Vagina (tissue), 2 donors: ENCODE measurements around the gene PLEKHH1. TPM values are rescaled to one million over a fixed set of nuclear protein-coding genes. Genes with fewer than 3 reads are reported as not detected.

ENCODE experiments used
- DNase-seq, 2 donors: peaks; one replicate each; pipeline ENCODE4 v3.0.0-alpha.2; 2017; ENCODE audit errors: extremely low spot score in 2 of 2
- H3K27ac ChIP-seq: fragments of 200-600 bp; sonication (generic); one replicate; pipeline ENCODE4 v1.5.1; 2019
- H3K27me3 ChIP-seq: fragments of 200-600 bp; sonication (generic); one replicate; pipeline ENCODE4 v1.5.1; 2019
- H3K36me3 ChIP-seq, 2 donors: fragments of 200-600 bp; sonication (generic); one replicate each; pipeline ENCODE4 v1.5.1; 2017 to 2019
- H3K4me1 ChIP-seq: fragments of 200-600 bp; sonication (generic); one replicate; pipeline ENCODE4 v1.5.1; 2019
- H3K4me3 ChIP-seq, 2 donors: fragments of 200-600 bp; sonication (generic); 1 replicate in 1 of 2; 2 replicates in 1 of 2; pipeline ENCODE4 v1.5.1; 2016 to 2019
- H3K9me3 ChIP-seq: fragments of 200-600 bp; sonication (generic); one replicate; pipeline ENCODE4 v1.5.1; 2019
- POLR2A ChIP-seq, 2 donors: fragments of 450-650 bp; IDR thresholded peaks; one replicate each; pipeline ENCODE4 v1.6.1; 2017; ENCODE audit warnings: antibody characterized with exemption in 2 of 2, mild to moderate bottlenecking in 2 of 2, moderate library complexity in 2 of 2
- POLR2AphosphoS5 ChIP-seq, 2 donors: sonication (generic); formaldehyde crosslinking; IDR thresholded peaks; one replicate each; pipeline ENCODE4 v1.9.0; 2017; ENCODE audit warnings: antibody characterized with exemption in 2 of 2, mild to moderate bottlenecking in 2 of 2, low read depth in 1 of 2; ENCODE audit not compliant: insufficient read depth in 1 of 2
- intact Hi-C: fragments of 100-400 bp; cut with DNase I; formaldehyde crosslinking; loops from one replicate; pipeline ENCODE4 v1.15.1; 2023
- total RNA-seq: library from RNA; depleted of rRNA; stranded (reverse); fragments of >200 nt; gene quantifications from one replicate; pipeline ENCODE4 v1.2.3, GENCODE V29; 2016
- TF ChIP-seq, protein P1 (sequence below), 3 experiments: fragments of 450-650 bp in 2 of 3; fragments of 200-600 bp in 1 of 3; sonication (generic) in 1 of 3; IDR thresholded peaks; one replicate each; pipeline ENCODE4 v1.5.1; 2017 to 2019; ENCODE audit warnings: antibody characterized with exemption in 3 of 3, mild to moderate bottlenecking in 2 of 3, moderate library complexity in 2 of 3

Gene PLEKHH1
- total RNA-seq, 1 donor from 2014 or later, result 2.5 TPM

DNA sequence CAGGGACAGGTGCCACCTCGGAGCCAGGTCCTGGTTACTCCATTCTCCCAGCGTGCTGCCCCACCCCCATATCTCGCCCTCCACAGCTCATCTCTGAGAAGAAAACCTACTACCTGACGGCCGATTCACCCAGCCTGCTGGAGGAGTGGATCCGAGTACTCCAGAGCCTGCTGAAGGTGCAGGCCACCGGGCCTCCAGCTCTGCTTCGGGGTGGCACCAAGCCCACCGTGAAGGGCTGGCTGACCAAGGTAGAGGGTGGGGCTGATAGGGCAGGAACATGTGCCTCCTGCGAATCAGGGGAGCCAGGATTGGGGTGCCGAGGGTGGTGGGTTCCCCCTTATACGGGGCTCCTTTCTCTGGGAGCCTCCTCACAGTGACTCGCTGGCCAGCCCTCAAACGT is 41.1 kb downstream of the PLEKHH1 start:
- no peaks in the 10 kb centered on the region for H3K9me3 ChIP-seq
- TF ChIP-seq, protein P1, sequence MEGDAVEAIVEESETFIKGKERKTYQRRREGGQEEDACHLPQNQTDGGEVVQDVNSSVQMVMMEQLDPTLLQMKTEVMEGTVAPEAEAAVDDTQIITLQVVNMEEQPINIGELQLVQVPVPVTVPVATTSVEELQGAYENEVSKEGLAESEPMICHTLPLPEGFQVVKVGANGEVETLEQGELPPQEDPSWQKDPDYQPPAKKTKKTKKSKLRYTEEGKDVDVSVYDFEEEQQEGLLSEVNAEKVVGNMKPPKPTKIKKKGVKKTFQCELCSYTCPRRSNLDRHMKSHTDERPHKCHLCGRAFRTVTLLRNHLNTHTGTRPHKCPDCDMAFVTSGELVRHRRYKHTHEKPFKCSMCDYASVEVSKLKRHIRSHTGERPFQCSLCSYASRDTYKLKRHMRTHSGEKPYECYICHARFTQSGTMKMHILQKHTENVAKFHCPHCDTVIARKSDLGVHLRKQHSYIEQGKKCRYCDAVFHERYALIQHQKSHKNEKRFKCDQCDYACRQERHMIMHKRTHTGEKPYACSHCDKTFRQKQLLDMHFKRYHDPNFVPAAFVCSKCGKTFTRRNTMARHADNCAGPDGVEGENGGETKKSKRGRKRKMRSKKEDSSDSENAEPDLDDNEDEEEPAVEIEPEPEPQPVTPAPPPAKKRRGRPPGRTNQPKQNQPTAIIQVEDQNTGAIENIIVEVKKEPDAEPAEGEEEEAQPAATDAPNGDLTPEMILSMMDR (IDR thresholded peaks at IDR 0.05), result no peak
- TF ChIP-seq POLR2AphosphoS5 (IDR thresholded peaks at IDR 0.05; ENCODE audit: insufficient read depth in 1 of 2, low read depth in 1 of 2) (no peak), POLR2A (IDR thresholded peaks at IDR 0.05) (no peak)
- intact Hi-C loops, result loop anchor here (10.0 kb wide), 1 partner anchor 149 kb away; no protein-coding TSS in a partner anchor
- H3K4me3 ChIP-seq, result no peak overlapping the region
- H3K27ac ChIP-seq, result no peak overlapping the region
- H3K36me3 ChIP-seq, result no peaks in the 10 kb centered on the region
- no peaks in the 10 kb centered on the region for H3K27me3 ChIP-seq
- DNase-seq, result no peak
- no peaks in the 10 kb centered on the region for H3K4me1 ChIP-seq

DNA sequence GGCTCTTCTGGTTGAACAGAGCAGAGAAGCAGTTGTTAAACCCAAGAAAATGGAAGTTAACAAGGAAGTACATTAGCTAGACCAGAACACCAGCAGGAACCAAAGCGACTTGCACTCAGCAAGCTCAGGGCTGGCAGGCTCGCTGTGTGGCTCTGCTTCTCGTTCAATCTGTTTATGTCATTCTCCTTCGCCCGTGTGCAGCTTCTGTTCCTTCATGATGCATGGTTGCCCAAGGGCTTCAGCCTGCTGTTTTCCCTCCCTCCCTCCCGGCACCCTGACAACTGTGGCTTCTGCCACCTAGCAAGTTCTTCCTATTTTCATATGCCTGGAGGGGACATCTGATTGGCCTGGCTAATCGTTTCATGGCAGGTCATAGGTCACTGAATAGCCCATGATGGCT is 41.7 kb downstream of the PLEKHH1 start:
- intact Hi-C loops, result loop anchor here (10.0 kb wide), 1 partner anchor 150 kb away; no protein-coding TSS in a partner anchor
- DNase-seq, result no peak
- no peak overlapping the region for H3K4me3 ChIP-seq
- H3K4me1 ChIP-seq, result no peaks in the 10 kb centered on the region
- H3K27me3 ChIP-seq, result no peaks in the 10 kb centered on the region
- H3K36me3 ChIP-seq, result no peaks in the 10 kb centered on the region
- H3K9me3 ChIP-seq, result no peaks in the 10 kb centered on the region
- H3K27ac ChIP-seq, result no peak overlapping the region
- TF ChIP-seq, protein P1 (IDR thresholded peaks at IDR 0.05), result no peak
- TF ChIP-seq POLR2A (IDR thresholded peaks at IDR 0.05) (no peak), POLR2AphosphoS5 (IDR thresholded peaks at IDR 0.05; ENCODE audit: insufficient read depth in 1 of 2, low read depth in 1 of 2) (no peak)

- Histone ChIP-seq H3K4me1 (no peaks in the 10 kb centered on the region), H3K4me3 (no peak overlapping the region), H3K27me3 (no peaks in the 10 kb centered on the region), H3K27ac (no peak overlapping the region), H3K36me3 (no peaks in the 10 kb centered on the region), H3K9me3 (no peaks in the 10 kb centered on the region)
- no peak for TF ChIP-seq POLR2A (IDR thresholded peaks at IDR 0.05)
- TF ChIP-seq POLR2AphosphoS5 (IDR thresholded peaks at IDR 0.05; ENCODE audit: insufficient read depth in 1 of 2, low read depth in 1 of 2), result no peak
- TF ChIP-seq, protein P1 (IDR thresholded peaks at IDR 0.05), result no peak
- intact Hi-C loops, result loop anchor here (10.0 kb wide), 1 partner anchor 151 kb away; no protein-coding TSS in a partner anchor
- no peak for DNase-seq
Observed at GRCh38 chr14:67575684-67576083, 42.6 kb downstream of the PLEKHH1 start.

DNA sequence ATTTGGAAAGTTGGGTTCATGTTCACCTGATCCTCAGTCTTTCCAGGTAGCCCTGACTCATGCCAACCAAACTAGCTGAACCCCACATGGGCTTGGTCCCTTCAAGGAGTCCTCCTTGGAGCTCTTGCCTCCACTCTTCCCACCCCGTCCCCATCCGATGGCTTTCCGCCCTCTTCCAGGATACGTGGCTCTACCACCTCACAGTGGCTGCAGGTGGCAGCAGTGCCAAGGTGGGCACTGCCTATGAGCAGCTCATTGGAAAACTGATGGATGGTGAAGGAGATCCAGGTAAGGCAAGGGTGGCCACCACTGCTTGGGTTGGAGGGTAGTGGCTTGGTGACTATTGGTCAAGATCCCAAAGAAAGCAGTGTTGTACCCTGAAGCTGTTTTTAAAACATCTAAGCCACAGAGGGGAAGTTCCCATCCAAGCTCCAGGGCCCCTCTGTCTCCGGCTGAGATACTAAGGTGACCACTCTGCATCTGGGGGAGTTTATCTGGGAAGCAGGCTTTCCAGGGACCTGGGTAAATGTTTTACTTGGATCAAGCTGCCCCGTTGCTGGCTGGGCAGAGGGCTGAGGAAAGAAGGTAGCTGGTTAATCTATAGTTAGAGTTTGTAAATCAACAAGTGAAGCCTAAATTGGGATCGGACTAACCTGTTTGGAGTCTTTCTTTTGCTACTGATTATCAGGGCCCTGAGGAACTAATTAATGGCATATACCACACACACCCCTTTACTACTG is 43.3 kb downstream of the PLEKHH1 start:
- no peak for DNase-seq
- intact Hi-C loops, result loop anchor here (10.0 kb wide), 1 partner anchor 152 kb away; no protein-coding TSS in a partner anchor
- no peaks in the 10 kb centered on the region for H3K36me3 ChIP-seq
- no peaks in the 10 kb centered on the region for H3K27me3 ChIP-seq
- no peaks in the 10 kb centered on the region for H3K9me3 ChIP-seq
- no peaks in the 10 kb centered on the region for H3K4me1 ChIP-seq
- TF ChIP-seq POLR2AphosphoS5 (IDR thresholded peaks at IDR 0.05; ENCODE audit: insufficient read depth in 1 of 2, low read depth in 1 of 2), result no peak
- TF ChIP-seq POLR2A (IDR thresholded peaks at IDR 0.05), result no peak
- TF ChIP-seq, protein P1 (IDR thresholded peaks at IDR 0.05), result no peak
- no peak overlapping the region for H3K27ac ChIP-seq
- no peak overlapping the region for H3K4me3 ChIP-seq
